22Rv1 (cell line): Measurements from ENCODE around the gene GPATCH8.

ENCODE experiments used
- CTCF ChIP-seq: fragments of 450-650 bp; IDR thresholded peaks from 2 replicates; pipeline ENCODE4 v1.5.1; 2017; ENCODE audit warnings: mild to moderate bottlenecking
- ZFX ChIP-seq: fragments of 450-650 bp; IDR thresholded peaks from 2 replicates; pipeline ENCODE4 v1.6.1; 2017; ENCODE audit warnings: antibody characterized with exemption, borderline replicate concordance

GRCh38 chr17:44383363-44383762 lies 119.8 kb downstream of the GPATCH8 start:
- TF ChIP-seq CTCF: no peak
- TF ChIP-seq ZFX: no peak
